NCI-H2029 treated with DMSO at 0.1 percent for 48 hours (cell line): ENCODE measurements around the gene TMC8.
"Not testable (repeated sequence)": the region's sequence is repeated elsewhere in the genome, so short reads cannot be mapped to it uniquely, and the experiment has no call there.

Source experiments
- DNase-seq: peaks from one replicate; lab custom pipeline; 2025; lab: John Stamatoyannopoulos, UW

Gene TMC8

GRCh38 chr17:78154903-78155811 lies 24.6 kb downstream of the TMC8 start:
- no peak for DNase-seq

DNA sequence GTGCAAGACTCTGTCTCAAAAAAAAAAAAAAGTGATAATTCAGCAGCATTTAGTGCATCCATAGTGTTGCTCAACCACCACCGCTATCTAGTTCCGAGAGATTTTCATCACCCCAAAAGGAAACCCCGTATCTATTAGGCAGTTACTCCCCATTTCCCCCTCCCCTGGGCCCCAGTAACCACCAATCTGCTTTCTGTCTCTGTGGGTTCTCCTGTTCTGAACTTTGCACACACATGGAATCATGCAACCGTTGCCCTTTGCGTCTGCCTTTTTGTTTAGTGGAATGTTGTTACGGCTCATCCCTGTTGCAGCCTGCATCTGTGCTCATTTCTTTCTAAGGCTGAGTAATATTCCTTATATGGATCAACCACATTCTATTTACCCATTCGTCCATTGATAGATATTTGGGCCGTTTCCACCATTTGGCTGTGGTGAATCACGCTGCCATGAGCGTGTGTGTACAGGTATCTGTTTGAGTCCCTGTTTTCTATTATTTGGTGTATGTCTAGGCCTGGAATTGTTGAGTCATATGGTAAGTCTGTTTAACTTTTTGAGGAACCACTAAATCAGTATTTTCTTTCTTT lies 29.1 kb downstream of the TMC8 start:
- no peak for DNase-seq

- no peak for DNase-seq
Observed at GRCh38 chr17:78163881-78164747, 33.5 kb downstream of the TMC8 start.

DNA sequence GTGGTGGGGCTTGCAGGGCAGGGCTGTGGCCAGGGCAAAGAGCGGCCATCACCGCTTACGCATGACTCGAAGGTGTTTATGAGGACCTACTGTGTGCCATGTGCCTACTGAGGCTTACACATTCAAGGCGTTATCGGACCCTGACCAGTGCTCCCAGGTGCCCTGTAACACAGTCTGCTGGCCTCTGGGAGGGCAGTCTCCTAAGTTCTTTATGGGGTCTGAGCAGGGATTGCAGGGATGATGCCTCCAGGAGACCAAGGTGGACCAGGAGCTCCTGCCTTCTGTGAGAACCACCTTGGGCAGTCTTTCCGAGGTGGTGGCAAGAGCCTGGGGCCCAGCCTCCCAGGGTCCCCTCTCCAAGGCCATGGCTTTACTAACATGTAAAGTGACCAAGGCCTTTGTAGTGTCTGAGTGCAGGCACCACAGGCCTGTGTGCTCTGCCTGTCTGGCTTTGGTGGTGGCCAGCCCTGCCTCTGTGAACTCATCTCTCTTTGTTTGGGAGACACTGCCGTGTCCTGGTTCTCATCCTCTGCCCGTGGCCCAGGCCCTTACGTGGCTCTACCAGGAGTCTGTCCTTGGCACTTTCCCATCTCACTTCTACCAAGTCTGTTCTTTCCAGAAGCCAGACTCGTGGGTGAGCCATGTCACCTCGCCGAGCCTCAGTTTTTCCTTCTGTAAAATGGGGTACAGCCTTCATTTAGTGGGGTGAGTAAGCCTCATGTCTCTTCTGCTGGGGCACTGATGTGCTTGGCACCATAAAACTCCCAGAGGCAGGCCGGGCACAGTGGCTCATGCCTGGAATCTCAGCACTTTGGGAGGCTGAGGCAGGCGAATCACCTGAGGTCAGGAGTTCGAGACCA lies 34.4 kb downstream of the TMC8 start:
- DNase-seq = no peak

- DNase-seq = no peak
Observed at GRCh38 chr17:78166416-78166815, 35.8 kb downstream of the TMC8 start.

DNA sequence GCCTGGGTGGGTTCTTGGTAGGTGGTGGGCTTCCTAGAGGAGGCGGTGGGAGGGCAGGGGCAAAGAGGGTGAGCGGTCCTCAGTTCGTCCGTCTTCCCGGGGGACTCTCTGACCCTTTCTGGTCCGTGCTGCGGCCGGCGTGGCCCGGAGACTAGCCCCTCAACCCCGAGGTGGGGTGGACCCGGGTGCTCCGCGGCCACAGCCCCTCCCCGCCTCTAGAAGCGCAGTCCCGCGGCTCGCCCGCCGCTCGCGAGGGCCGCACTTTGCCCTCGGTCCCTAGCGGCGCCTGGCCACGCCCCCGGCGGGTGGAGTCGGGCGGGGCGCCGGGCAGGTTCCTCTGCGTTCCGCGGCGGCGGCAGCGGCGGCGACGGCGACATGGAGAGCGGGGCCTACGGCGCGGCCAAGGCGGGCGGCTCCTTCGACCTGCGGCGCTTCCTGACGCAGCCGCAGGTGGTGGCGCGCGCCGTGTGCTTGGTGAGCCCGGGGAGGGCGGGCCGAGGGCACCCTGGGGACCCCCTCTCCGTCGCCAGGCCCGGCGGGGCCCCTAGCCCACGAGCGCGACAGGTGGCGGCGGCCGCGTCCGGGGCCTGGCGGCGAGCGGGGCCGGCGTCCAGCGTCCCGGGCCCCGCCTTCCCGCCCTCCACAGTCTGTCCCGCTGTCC lies 37.8 kb downstream of the TMC8 start, which contains the start of gene SYNGR2:
SYNGR2 (plus strand) TSS at position 340 of the 661 bp plus-strand sequence; CDS start at position 376, 36 bp downstream.
- DNase-seq = peak; percentile 16

GRCh38 chr17:78168903-78169793 lies 38.6 kb downstream of the TMC8 start:
- no peak for DNase-seq

- no peak for DNase-seq
Observed at GRCh38 chr17:78170692-78171590, 40.4 kb downstream of the TMC8 start.

DNA sequence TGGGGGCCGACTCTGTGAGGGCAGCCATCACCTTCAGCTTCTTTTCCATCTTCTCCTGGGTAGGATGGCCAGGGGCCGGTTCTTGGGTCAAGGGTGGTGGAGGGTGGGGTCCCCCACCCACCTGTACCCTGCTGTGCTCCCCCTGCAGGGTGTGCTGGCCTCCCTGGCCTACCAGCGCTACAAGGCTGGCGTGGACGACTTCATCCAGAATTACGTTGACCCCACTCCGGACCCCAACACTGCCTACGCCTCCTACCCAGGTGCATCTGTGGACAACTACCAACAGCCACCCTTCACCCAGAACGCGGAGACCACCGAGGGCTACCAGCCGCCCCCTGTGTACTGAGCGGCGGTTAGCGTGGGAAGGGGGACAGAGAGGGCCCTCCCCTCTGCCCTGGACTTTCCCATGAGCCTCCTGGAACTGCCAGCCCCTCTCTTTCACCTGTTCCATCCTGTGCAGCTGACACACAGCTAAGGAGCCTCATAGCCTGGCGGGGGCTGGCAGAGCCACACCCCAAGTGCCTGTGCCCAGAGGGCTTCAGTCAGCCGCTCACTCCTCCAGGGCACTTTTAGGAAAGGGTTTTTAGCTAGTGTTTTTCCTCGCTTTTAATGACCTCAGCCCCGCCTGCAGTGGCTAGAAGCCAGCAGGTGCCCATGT lies 41.1 kb downstream of the TMC8 start:
- not testable (repeated sequence) for DNase-seq

DNA sequence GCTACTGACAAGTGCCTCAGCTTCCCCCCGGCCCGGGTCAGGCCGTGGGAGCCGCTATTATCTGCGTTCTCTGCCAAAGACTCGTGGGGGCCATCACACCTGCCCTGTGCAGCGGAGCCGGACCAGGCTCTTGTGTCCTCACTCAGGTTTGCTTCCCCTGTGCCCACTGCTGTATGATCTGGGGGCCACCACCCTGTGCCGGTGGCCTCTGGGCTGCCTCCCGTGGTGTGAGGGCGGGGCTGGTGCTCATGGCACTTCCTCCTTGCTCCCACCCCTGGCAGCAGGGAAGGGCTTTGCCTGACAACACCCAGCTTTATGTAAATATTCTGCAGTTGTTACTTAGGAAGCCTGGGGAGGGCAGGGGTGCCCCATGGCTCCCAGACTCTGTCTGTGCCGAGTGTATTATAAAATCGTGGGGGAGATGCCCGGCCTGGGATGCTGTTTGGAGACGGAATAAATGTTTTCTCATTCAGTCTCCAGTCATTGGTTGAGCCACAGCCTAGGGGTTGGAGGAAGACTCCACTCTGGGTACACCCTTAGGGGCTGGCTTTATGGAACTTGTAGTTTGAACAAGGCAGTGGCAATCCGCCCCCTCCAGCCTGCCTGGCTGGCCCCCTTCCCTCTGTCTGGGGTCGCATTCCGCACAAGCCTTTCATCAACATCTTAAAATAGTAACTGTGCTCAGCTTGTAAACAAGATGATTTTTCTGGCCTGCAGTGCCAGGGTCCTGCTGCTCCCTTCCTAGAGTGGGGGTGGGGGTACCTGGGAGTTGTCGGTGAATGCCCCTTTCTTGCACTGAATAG lies 41.9 kb downstream of the TMC8 start:
- no peak for DNase-seq

DNA sequence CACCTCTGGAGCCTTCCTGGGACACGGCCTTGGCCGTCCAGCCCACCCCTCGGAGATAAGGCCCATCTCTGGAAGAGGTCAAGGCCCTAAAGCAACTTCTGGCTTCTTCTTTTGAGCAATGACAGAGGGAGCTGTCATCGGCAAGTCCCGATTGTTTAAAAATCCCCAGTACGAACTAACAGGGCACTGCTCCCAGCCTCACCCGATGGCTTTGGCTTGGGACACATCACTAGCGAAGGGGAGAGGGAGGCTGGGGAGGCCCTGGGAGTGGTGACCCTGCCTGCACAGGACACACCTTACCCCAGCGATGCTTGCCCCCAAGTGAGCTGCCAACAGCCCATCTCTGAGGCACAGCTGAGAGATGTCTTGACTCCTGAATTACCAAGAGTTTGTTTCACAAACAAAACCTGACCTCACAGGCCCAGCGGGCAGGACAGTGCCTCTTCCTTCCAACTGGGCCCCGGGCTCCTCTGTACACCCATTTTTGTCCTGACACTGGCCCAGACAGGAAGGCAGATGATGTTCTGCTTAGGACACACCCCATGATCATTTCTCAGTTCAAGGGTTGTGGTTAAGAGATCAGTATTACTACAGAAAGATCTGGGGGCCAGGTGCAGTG lies 42.6 kb downstream of the TMC8 start:
- no peak for DNase-seq

GRCh38 chr17:78174346-78174869 lies 43.8 kb downstream of the TMC8 start:
- DNase-seq = peak; percentile 34

DNA sequence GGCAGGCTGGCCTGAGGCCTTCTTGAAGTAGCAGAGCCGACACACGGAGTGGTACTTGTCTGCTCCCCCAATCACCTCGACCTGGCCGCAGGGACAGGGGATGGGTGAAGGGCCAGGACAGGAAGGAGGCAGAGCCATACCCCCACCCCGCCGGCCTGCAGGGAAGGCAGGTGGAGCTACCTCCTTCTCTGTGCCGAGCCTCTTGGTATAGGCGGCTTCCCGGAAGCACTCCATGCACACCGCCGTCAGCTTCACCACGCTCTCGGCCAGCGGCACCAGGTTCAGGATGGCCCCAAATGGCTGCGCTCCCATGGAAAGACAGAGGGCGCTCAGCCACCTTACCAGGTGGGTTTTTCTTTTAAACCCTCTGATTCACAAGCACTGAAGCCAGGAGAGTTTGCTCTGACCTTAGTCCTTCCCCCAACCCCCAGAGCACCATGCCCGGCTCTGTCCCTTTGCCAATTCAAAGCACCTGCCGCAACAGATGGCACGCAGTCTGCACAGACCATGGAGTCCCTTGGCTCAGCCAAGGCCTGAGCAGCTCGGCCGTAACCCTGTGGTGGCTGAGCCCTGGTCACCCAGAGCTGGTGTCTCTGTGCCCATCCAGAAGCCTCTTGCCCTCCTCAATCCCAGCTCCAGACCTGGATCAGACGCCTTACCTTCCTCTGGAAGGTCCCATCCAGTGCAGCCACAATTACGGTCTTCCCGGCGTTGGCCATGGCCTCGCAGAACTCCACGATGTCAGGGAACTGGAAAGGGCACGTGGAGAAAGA lies 44.5 kb downstream of the TMC8 start:
- peak; percentile 47 for DNase-seq

GRCh38 chr17:78175643-78175981 lies 45.0 kb downstream of the TMC8 start:
- no peak for DNase-seq

DNA sequence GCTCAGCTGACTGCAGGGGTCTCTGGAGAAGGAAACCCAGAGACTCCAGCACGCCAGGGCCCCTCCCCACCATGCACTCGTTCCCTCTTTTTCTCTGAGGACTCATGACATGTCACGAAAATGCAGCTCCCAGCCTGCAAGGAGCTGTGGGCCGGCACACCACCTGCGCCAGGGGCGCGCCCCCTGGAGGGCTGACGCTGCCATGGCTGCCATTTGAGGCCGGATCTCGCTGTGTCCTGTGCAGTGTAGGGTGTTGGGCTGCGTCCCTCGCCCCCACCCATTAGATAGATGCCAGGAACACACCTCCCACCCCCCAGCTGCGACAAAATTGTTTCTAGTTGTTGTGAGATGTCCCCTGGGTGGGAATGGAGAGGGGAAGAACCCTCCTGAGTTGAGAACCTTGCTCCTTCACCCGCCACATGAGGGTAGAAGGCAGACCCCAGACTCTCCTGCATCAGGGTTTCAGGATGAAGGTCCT lies 46.0 kb downstream of the TMC8 start:
- DNase-seq = no peak

- DNase-seq = no peak
Observed at GRCh38 chr17:78179372-78179771, 48.8 kb downstream of the TMC8 start.
